ENCODE measurements around the gene BATF. TPM values are rescaled to one million over a fixed set of nuclear protein-coding genes. Genes with fewer than 3 reads are reported as not detected.
A peak's percentile ranks its signal among the peaks of the same experiment; 100 is the strongest.

The BATF gene
- polyA plus RNA-seq, 3 donors, result 1.2 to 17.2 (median 8.5) TPM

DNA sequence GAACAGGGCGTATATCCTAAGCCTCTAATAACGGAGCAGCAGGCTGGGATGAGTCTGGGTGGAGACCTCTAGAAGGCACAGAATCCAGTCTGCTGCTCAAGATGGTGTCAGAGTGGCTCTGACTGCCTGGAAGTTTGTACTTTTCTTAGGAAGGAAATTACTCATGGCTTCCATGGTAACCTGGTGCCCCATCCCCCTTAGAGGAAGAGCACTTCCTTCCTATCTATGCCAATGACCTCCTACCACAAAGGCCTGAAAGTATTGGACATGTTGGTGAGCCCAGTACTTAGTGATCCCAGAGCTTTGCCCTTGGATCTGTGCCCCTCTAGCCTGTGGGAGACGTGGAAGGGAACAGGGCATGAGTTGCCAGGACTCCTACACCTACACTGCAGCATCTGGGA lies 1.5 kb downstream of the BATF start:
- WGBS, 3 donors, result 47 to 60% (median 50%) methylated on average over 3 of the region's 3 CpGs
- H3K27ac ChIP-seq (ENCODE audit: low read depth, low read length), result no peak overlapping the region

DNA sequence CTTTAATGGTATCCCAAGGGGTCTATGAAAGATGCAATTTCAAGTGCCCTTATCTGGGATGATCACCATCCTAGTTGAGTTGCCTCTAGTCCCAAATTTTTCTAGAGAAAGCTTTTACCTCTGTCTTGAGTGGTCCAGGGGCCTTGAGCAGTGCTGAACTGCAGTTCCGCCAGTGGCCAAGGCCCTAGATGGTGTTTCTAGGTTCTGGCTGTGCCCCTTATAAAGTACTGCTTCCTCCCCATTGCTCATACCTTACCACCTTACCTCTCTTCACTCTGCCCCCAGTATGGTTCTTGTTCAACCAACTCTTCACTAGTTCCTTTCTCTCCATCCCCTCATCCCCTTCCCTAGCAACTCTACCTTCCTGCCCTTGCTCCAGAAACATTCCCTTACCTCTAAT lies 3.7 kb downstream of the BATF start:
- WGBS, 3 donors, result 91 to 100% (median 100%) methylated on average over 1 of the region's 1 CpG

GRCh38 chr14:75527449-75528163 lies 5.3 kb downstream of the BATF start:
- no peak overlapping the region for H3K27ac ChIP-seq (ENCODE audit: low read depth, low read length)
- 87 to 92% (median 89%) methylated on average over 8 of the region's 8 CpGs for WGBS, 3 donors

More for the DNA sequence above, 3.7 kb downstream of the BATF start:
- H3K27ac ChIP-seq (ENCODE audit: low read depth, low read length), result no peak overlapping the region

DNA sequence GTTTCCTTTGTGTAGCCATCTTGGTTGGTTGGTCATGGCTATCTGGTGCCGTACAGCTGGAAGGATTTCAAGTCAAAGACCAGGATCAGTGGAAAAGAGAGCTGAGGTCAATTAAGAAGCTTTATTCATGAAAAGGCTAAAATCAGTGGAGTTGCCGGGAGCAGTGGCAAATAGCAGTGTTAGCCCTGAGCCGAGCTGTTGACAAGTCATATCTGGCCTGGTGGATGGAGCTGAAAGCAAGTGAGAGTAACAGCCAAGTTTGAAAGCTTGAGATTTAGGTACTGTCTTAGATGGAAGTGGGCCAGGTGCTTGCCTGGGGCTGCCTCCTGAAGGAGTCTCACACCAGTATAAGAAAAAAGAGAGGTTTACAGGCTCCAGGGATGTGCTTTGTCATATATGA lies 9.0 kb downstream of the BATF start:
- 92 to 94% (median 94%) methylated on average over 3 of the region's 3 CpGs for WGBS, 3 donors
- no peak overlapping the region for H3K27ac ChIP-seq (ENCODE audit: low read depth, low read length)

GRCh38 chr14:75531660-75532317 lies 9.5 kb downstream of the BATF start:
- 66 to 85% (median 71%) methylated on average over 5 of the region's 5 CpGs for WGBS, 3 donors
- no peak overlapping the region for H3K27ac ChIP-seq (ENCODE audit: low read depth, low read length)

GRCh38 chr14:75533791-75534555 lies 11.7 kb downstream of the BATF start:
- 74 to 77% (median 74%) methylated on average over 5 of the region's 5 CpGs for WGBS, 3 donors

DNA sequence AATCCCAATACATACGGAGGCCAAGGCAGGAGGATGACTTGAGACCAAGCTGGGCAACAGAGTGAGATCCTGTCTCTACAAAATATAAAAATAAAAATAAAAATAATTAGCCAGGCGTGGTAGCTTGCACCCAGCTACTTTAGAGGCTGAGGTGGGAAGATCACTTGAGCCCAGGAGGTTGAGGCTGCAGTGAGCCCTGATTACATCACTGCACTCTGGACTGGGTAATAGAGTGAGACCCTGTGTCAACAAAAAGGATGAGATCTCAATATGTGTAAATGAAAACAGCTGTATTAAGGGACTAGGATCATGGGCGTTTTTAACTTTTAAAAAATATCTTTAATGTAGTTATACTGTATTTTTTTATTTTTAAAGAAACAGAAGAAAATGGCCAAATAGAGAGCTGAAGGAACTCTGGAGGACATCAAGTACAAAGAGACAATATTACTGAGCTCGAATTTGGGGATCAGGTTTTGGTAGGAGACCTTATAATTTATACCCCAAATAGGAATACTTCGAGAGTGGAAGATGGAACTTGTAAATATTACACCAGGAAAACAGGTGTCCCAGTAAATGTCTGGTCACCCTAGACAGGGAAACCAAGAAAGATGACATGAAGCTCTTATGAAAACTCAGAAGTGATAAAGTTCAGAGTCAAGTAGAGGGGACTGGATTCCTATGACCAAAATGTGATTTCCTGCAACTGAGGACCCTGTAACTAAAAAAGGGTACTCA lies 13.1 kb downstream of the BATF start:
- WGBS, 3 donors, result 69 to 87% (median 87%) methylated on average over 5 of the region's 5 CpGs
- no peak overlapping the region for H3K27ac ChIP-seq (ENCODE audit: low read depth, low read length)

More at GRCh38 chr14:75533791-75534555, 11.7 kb downstream of the BATF start:
- no peak overlapping the region for H3K27ac ChIP-seq (ENCODE audit: low read depth, low read length)

DNA sequence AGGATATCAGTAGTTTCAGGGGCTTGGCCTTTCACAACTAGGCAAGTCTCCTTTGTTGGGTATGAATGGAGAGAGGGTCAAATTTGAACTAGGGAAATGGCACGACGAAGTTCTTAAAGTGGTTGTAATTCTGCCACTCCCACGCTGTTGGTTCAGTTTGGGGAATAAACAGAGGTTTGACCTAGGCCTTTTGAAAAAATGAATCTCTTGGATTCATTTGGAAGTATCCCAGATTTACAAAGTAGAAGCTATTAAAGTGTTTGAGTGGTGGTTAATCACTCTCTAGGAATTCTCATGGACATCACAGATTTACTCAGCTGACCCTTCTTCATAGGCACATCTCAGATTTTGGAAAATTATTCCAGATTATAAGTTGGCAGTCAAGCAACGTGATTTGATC lies 14.8 kb downstream of the BATF start:
- H3K27ac ChIP-seq (ENCODE audit: low read depth, low read length), result no peak overlapping the region

DNA sequence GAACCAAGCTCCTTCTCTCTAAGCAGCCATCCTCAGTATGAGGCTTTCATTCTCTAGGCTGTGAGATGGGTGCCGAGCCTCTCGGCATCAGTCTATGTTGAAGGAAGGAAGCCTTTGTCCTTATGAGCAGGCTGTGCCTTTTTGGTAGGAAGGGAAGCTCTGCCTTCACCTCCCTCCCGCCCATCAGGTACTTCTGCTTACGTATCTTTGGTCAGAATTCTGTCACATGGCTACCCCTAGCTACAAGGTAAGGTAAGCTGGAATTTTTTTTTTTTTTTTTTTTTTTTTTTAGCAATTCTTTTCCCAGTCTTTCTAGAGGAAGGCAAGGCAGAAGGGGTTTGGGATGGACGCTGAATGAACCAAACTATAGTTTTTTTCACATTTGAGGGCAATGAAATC lies 16.9 kb downstream of the BATF start:
- no peak overlapping the region for H3K27ac ChIP-seq (ENCODE audit: low read depth, low read length)
- WGBS, 3 donors, result 84 to 93% (median 86%) methylated on average over 5 of the region's 5 CpGs

More for the DNA sequence above, 14.8 kb downstream of the BATF start:
- 84 to 91% (median 90%) methylated on average over 4 of the region's 4 CpGs for WGBS, 3 donors

- 74 to 77% (median 75%) methylated on average over 17 of the region's 17 CpGs for WGBS, 3 donors
- no peak overlapping the region for H3K27ac ChIP-seq (ENCODE audit: low read depth, low read length)
These were observed 17.6 kb downstream of the BATF start for GRCh38 chr14:75539561-75540478.

GRCh38 chr14:75540479-75540851 lies 18.2 kb downstream of the BATF start:
- H3K27ac ChIP-seq (ENCODE audit: low read depth, low read length), result no peak overlapping the region
- WGBS, 3 donors, result 74 to 82% (median 81%) methylated on average over 7 of the region's 7 CpGs

- 11 to 30% (median 13%) methylated on average over 10 of the region's 10 CpGs for WGBS, 3 donors
- H3K27ac ChIP-seq (ENCODE audit: low read depth, low read length), result peak overlapping the region; percentile 63
These were observed 20.4 kb downstream of the BATF start for GRCh38 chr14:75542588-75543091.

GRCh38 chr14:75543253-75543652 lies 21.0 kb downstream of the BATF start:
- H3K27ac ChIP-seq (ENCODE audit: low read depth, low read length), result peak overlapping the region; percentile 57
- 37 to 61% (median 43%) methylated on average over 4 of the region's 4 CpGs for WGBS, 3 donors

DNA sequence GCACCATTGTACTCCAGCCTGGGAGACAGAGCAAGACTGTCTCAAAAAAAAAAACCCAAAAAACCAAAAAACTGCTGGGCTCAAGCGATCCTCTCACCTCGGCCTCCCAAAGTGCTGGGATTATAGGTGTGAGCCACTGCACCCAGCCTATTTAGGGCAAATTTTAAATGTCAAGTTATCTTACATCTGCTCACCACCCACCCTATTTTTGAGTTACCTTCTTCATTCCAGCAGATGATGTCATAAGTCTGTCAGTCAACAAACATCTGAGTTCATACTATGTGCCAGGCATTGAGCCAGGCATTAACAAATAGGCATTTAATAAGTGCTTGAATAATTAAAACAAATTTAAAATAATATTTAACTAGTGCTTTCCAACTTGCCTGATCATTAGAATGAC lies 21.5 kb downstream of the BATF start:
- WGBS, 3 donors, result 86 to 98% (median 96%) methylated on average over 2 of the region's 2 CpGs
- no peak overlapping the region for H3K27ac ChIP-seq (ENCODE audit: low read depth, low read length)

- no peak overlapping the region for H3K27ac ChIP-seq (ENCODE audit: low read depth, low read length)
- 88 to 94% (median 90%) methylated on average over 13 of the region's 13 CpGs for WGBS, 3 donors
These were observed 23.6 kb downstream of the BATF start for GRCh38 chr14:75545907-75546306.

DNA sequence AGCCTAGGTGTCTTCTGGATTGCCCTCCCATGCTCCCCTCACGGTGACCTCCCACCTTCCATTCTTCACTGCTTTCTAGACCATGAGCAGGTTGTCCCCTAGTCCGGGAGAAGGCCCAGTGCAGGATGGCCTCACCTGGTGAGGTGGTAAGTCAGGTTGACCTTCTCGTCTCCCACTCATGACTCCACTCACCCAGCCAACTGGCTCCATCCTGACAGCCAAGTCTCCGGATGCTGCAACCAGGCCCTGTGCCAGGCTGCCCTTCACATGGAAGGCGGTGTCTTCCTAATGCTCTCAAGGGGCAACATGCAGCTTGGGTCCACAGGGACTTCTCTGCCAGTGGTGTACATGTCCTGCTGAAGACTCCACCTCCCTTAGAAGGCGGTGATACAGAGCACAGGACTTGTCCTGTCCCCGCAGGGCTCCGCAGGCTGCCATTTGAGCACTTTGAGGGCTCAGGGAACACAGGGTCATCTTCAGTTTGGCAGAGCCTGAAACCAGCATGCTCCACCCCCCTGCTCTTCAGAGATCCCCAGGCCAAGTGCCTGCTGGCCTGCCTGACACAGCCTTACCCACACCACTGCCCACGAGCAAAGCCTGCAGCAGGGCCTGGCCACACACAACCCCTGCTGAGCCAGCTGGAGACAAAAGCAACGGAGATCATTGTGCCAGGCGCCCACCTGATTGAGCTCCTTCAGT lies 25.4 kb downstream of the BATF start:
- 84 to 88% (median 86%) methylated on average over 11 of the region's 11 CpGs for WGBS, 3 donors
- no peak overlapping the region for H3K27ac ChIP-seq (ENCODE audit: low read depth, low read length)

DNA sequence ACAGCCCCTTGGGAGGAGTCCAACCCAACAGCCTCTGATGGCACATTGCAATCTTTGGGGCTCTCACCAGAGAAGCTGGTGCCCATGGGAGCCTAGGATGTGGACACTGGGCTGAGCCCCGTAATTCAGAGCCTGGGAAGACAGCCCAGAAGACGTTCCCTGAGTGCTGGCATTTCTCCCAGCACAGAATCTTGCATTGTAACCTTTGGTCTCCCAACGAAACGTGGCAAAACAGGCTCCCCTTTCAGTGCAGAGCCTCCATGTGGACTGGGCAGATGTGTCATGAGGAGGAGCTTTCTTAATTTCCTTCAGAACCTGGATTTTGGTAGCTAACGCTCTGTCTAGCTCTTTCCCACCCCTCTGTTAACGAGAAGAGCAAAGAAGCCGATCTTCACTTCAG lies 26.3 kb downstream of the BATF start:
- 41 to 64% (median 54%) methylated on average over 7 of the region's 7 CpGs for WGBS, 3 donors
- H3K27ac ChIP-seq (ENCODE audit: low read depth, low read length), result no peak overlapping the region
